Stimulated activated CD4-positive, alpha-beta T cell treated with anti-CD3 and anti-CD28 coated beads, Interleukin-2, amount 100 ng/mL, for 48 hours (primary cell): Measurements from ENCODE around the gene N4BP2.

ENCODE experiments used
- DNase-seq, 2 donors: peaks; one replicate each; pipeline ENCODE4 v3.0.0-alpha.2; 2020

N4BP2 gene

GRCh38 chr4:40160258-40160657 is 103.6 kb downstream of the N4BP2 start:
- no peak for DNase-seq

- DNase-seq, result no peak
Observed at GRCh38 chr4:40164459-40164858, 107.8 kb downstream of the N4BP2 start.

- DNase-seq, result no peak
Observed at GRCh38 chr4:40165916-40166315, 109.3 kb downstream of the N4BP2 start.

GRCh38 chr4:40168070-40168469 is 111.4 kb downstream of the N4BP2 start:
- no peak for DNase-seq

GRCh38 chr4:40170588-40170987 is 113.9 kb downstream of the N4BP2 start:
- DNase-seq, result no peak

- no peak for DNase-seq
Observed at GRCh38 chr4:40173470-40173875, 116.8 kb downstream of the N4BP2 start.

GRCh38 chr4:40176602-40177001 is 120.0 kb downstream of the N4BP2 start:
- DNase-seq, result no peak

GRCh38 chr4:40177591-40177990 is 120.9 kb downstream of the N4BP2 start:
- DNase-seq, result no peak

GRCh38 chr4:40178672-40179071 is 122.0 kb downstream of the N4BP2 start:
- no peak for DNase-seq

- no peak for DNase-seq
Observed at GRCh38 chr4:40179360-40179759, 122.7 kb downstream of the N4BP2 start.

- DNase-seq, result no peak
Observed at GRCh38 chr4:40180356-40180755, 123.7 kb downstream of the N4BP2 start.

- DNase-seq, result no peak
Observed at GRCh38 chr4:40182001-40182400, 125.4 kb downstream of the N4BP2 start.

- no peak for DNase-seq
Observed at GRCh38 chr4:40182954-40183353, 126.3 kb downstream of the N4BP2 start.

- no peak for DNase-seq
Observed at GRCh38 chr4:40183615-40184411, 127.2 kb downstream of the N4BP2 start.

GRCh38 chr4:40185830-40186664 is 129.4 kb downstream of the N4BP2 start:
- DNase-seq, result no peak

GRCh38 chr4:40186665-40187014 is 130.0 kb downstream of the N4BP2 start:
- no peak for DNase-seq

- no peak for DNase-seq
Observed at GRCh38 chr4:40187386-40187906, 130.8 kb downstream of the N4BP2 start.

- DNase-seq, result no peak
Observed at GRCh38 chr4:40190019-40190418, 133.4 kb downstream of the N4BP2 start.

GRCh38 chr4:40190465-40190864 is 133.8 kb downstream of the N4BP2 start:
- DNase-seq, result no peak

- DNase-seq, result no peak
Observed at GRCh38 chr4:40190880-40191815, 134.5 kb downstream of the N4BP2 start.

- DNase-seq, result no peak
Observed at GRCh38 chr4:40192114-40193015, 135.7 kb downstream of the N4BP2 start.
